Activated CD4-positive, alpha-beta T cell treated with anti-CD3 and anti-CD28 coated beads, Interleukin-2, amount 10 ng/mL, durations not matched to agents 7 days and 5 days (primary cell): ENCODE results near the gene CYP2U1. TPM values are rescaled to one million over a fixed set of nuclear protein-coding genes. Genes with fewer than 3 reads are reported as not detected.
A peak's percentile ranks its signal among the peaks of the same experiment; 100 is the strongest.
"Not testable (repeated sequence)": the region's sequence is repeated elsewhere in the genome, so short reads cannot be mapped to it uniquely, and the experiment has no call there.

Experiments used
- CTCF ChIA-PET: fragments of 350-600 bp; sonication (Branson Sonifier 250); formaldehyde crosslinking; loops from one replicate; lab custom pipeline; 2021; ENCODE audit warnings: antibody characterized with exemption; lab: Charles Lee
- POLR2A ChIA-PET: fragments of 350-600 bp; sonication (Branson Sonifier 250); formaldehyde crosslinking; loops from one replicate; lab custom pipeline; 2021; ENCODE audit warnings: antibody characterized with exemption; lab: Charles Lee
- DNase-seq: peaks from one replicate; pipeline ENCODE4 v3.0.0-alpha.2; 2020
- H3K27ac Mint-ChIP-seq: one replicate; pipeline ENCODE4 v1.8.0; 2021; ENCODE audit warnings: mild to moderate bottlenecking, moderate library complexity, mixed read lengths
- H3K27me3 Mint-ChIP-seq: one replicate; pipeline ENCODE4 v1.8.0; 2021; ENCODE audit warnings: mixed read lengths
- H3K36me3 Mint-ChIP-seq: one replicate; pipeline ENCODE4 v1.8.0; 2021; ENCODE audit warnings: low read depth, mixed read lengths
- H3K4me1 Mint-ChIP-seq: one replicate; pipeline ENCODE4 v1.8.0; 2021; ENCODE audit warnings: mixed read lengths
- H3K4me3 Mint-ChIP-seq: one replicate; pipeline ENCODE4 v1.8.0; 2021; ENCODE audit warnings: mild to moderate bottlenecking, moderate library complexity, mixed read lengths
- H3K9me3 Mint-ChIP-seq: one replicate; pipeline ENCODE4 v1.8.0; 2021; ENCODE audit warnings: mixed read lengths
- total RNA-seq, 2 experiments: library from RNA; stranded (reverse); gene quantifications; one replicate each; pipeline ENCODE4 v1.2.3, GENCODE V29; 2021

The CYP2U1 gene
- total RNA-seq, 2 experiments from 2014 or later, result 3.6 to 3.8 TPM

DNA sequence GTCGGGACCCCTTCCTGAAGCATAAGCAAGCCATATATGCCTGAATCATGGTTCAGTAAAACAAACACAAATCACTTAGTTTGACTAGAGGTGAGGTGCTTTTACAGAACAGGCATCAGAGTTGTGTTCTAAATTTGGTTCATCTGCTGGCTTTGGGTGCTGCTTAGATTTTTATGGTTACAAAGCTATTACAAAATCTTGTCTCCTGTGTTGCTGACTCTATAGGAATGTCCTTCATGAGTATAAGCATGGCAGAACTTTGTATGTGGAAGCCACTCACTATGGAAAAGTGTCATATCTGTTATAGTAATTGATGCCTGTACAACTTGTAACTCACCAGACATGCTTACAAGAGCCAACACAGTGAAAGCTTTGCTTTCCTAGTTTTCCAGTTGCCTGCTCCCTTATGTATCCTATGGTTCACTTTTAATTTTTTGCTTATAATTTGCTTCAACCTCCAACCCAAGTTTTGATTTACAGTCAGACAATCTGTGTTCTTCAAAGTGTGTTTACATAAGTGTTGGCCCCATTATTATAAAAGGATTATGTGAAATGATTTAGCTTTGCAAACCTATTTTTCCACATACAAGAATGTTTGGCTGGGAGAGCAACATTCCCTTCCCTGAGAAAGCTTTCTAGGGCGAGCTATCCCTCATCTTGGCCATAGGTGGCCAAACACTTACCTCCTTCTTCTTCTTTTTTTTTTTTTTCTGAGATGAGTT, 30.0 kb upstream of the CYP2U1 start:
- H3K36me3 Mint-ChIP-seq, result no peaks in the 10 kb centered on the region
- CTCF ChIA-PET, result interaction anchor here (0.6 kb wide), 1 partner anchor 57 kb away, joined by 4 read pairs; no protein-coding TSS in a partner anchor
- no peak overlapping the region for H3K4me3 Mint-ChIP-seq
- peaks cover 14% of the 10 kb centered on the region for H3K27me3 Mint-ChIP-seq
- no peak for DNase-seq
- H3K9me3 Mint-ChIP-seq, result peaks cover 6% of the 10 kb centered on the region
- POLR2A ChIA-PET, result no interaction called here
- H3K27ac Mint-ChIP-seq, result no peak overlapping the region
- H3K4me1 Mint-ChIP-seq, result peaks cover 3% of the 10 kb centered on the region

DNA sequence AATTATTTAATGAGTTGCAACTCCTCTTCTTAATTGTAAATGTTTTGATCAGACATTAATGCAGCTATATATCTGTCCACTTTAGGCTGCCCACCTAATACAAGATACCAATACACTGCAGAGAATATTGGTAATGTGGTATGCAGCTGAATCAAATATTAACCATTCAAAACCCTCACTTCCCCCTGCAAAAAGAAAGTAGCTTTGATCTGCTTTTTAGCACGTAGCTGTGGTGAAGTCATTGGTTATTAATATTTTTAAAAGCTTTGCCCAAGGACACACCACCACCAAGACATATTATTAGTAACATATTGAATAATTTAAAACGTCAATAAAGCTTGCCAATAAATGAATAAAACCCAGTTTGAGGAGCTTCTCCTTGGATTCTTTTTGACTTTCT, 28.6 kb upstream of the CYP2U1 start:
- Mint-ChIP-seq H3K27ac (no peak overlapping the region), H3K27me3 (peaks cover 12% of the 10 kb centered on the region), H3K4me1 (no peaks in the 10 kb centered on the region), H3K9me3 (peaks cover 6% of the 10 kb centered on the region), H3K4me3 (no peak overlapping the region), H3K36me3 (no peaks in the 10 kb centered on the region)
- no peak for DNase-seq
- ChIA-PET POLR2A (no interaction called here), CTCF (no interaction called here)

DNA sequence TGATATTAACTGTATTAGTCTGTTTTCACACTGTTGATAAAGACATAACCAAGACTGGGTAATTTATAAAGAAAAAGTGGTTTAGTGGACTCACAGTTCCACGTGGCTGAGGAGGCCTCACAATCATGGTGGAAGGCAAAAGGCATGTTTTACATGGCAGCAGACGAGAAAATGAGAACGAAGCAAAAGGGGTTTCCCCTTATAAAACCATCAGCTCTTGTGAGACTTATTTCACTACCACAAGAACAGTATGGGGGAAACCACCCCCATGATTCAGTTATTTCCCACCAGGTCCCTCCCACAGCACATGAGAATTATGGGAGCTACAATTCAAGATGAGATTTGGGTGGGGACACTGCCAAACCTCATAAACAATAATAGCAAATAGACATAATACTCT, 26.3 kb upstream of the CYP2U1 start:
- H3K27me3 Mint-ChIP-seq, H3K4me1 Mint-ChIP-seq, H3K4me3 Mint-ChIP-seq, POLR2A ChIA-PET, H3K36me3 Mint-ChIP-seq, H3K9me3 Mint-ChIP-seq, DNase-seq, CTCF ChIA-PET, H3K27ac Mint-ChIP-seq: not testable (repeated sequence)

DNA sequence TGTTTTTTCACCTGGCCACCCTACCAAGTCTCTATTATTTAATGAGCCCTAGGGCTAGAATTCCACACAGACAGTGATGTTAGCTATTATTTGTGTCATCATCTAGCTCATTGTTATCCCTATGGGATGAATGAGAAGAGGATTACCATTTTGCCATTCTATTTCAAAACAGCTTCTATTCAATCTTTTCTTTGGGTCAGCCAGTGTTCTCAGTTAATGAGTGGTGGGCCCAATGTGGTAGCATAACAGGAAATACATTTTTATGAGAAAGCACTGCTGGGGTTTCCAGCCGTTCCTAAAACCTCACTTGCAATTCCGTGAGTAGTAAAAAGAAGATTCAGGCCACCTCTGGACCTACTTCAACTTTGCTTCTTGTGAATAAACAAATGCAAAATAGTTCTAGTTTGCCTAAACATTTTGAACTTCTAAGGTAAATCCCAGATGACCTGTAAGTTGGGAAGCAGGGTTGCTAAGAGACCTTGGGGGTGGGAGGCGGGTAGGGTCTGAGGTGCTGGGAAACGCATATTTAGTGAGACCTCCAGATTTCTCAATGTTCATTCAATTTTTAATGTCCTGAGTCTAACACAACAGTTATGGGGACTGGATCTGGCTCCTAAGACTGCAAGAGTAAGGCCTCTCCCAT, 24.8 kb upstream of the CYP2U1 start:
- H3K4me3 Mint-ChIP-seq, result no peak overlapping the region
- H3K36me3 Mint-ChIP-seq, result no peaks in the 10 kb centered on the region
- H3K27me3 Mint-ChIP-seq, result peaks cover 2% of the 10 kb centered on the region
- no peak overlapping the region for H3K27ac Mint-ChIP-seq
- no peak for DNase-seq
- ChIA-PET CTCF (no interaction called here), POLR2A (no interaction called here)
- no peaks in the 10 kb centered on the region for H3K4me1 Mint-ChIP-seq
- peaks cover 6% of the 10 kb centered on the region for H3K9me3 Mint-ChIP-seq

DNA sequence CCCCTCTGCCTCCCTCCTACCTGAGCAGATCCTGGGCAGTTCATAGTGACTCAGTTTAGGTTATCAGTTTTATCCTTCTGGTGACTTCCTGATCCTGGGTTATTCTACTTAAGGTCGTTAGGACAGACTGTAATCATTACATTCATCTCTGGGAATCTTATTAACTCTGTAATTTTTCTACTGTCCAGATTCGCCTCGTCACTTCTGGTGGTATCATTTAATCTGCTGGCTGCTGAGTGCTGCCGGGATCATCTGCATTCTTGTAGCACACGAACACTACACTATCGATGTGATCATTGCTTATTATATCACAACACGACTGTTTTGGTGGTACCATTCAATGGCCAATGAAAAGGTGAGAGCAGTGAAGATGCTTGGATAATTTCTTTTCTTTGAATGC, 23.0 kb upstream of the CYP2U1 start:
- H3K36me3 Mint-ChIP-seq, result no peaks in the 10 kb centered on the region
- CTCF ChIA-PET, result interaction anchor here (1.3 kb wide), 1 partner anchor 23 kb away, joined by 3 read pairs; the partner anchor contains the start of gene CYP2U1
- POLR2A ChIA-PET, result no interaction called here
- peaks cover 4% of the 10 kb centered on the region for H3K27me3 Mint-ChIP-seq
- no peak overlapping the region for H3K27ac Mint-ChIP-seq
- peaks cover 2% of the 10 kb centered on the region for H3K4me1 Mint-ChIP-seq
- peaks cover 6% of the 10 kb centered on the region for H3K9me3 Mint-ChIP-seq
- H3K4me3 Mint-ChIP-seq, result no peak overlapping the region
- no peak for DNase-seq

DNA sequence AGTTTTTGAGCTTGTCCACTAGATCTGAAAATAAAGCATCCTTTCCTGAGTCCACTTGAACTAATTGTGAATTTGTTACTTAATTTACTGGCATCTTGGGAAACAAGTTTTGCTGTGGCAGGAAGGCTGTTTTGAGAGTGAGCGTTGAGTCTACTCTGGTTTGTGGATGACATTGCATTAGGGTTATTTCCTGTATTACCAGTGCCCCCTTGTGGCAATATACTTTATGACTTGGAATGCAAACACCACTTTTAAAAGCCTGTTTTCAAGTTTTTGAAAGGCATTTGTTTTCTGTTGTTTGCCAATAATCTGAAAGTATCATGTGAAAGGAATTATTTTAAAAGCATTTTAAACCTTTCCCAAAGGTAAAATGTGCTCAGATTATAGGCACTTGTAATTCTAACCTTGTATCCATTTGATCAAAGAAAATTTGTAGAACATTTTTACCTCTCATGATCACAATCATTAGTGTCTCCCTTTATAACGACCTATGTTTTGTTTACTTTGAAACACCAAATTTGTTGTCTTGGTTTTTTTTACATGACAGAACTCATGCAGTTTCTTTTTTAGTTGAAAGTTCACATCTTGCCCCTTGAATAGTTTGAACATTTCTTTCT, 18.0 kb upstream of the CYP2U1 start:
- DNase-seq, result peak; percentile 68
- Mint-ChIP-seq H3K4me3 (no peak overlapping the region), H3K27ac (no peak overlapping the region), H3K4me1 (peaks cover 2% of the 10 kb centered on the region), H3K9me3 (no peaks in the 10 kb centered on the region), H3K36me3 (no peaks in the 10 kb centered on the region), H3K27me3 (peaks cover 3% of the 10 kb centered on the region)
- ChIA-PET CTCF (no interaction called here), POLR2A (no interaction called here)

DNA sequence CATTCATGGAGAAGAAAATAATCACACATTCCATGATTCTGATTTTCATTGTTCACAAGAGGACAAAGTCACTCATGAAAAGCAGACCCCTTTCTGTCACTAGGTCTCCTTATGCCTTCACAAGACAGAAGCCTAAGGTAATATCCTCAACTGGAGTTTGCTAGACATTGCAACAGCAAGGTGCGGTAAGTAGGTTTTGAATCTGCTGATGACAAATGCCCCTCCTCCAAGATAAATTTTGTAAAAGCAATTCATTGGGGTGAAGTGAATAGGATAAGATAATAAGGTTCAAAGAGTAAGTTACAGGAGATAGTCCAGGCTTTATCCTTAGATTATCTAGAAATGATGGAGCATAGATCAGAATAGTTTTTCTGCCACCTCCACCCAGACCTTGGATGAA, 16.1 kb upstream of the CYP2U1 start:
- Mint-ChIP-seq H3K4me1 (peaks cover 2% of the 10 kb centered on the region), H3K27me3 (peaks cover 10% of the 10 kb centered on the region), H3K9me3 (peaks cover 7% of the 10 kb centered on the region), H3K36me3 (peaks cover 2% of the 10 kb centered on the region), H3K27ac (no peak overlapping the region), H3K4me3 (no peak overlapping the region)
- CTCF ChIA-PET, result no interaction called here
- DNase-seq, result no peak
- POLR2A ChIA-PET, result no interaction called here

DNA sequence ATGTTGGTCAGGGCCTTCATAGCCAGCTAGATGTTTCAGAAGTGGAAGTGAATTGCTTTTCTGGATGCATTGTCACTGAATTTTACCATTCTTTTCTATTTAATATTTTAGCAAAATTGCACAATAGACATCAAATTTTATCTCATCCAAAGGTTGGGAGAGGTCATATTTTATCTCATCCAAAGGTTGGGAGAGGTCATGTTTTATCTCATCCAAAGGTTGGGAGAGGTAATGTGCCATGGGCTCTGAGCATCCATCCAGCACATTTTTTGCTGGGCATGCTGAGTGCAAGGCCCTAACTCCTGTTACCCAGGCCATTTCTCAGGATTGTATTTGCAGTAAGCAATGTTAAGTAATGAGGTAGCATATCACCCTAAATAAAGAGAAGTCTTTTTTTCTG, 14.7 kb upstream of the CYP2U1 start:
- H3K9me3 Mint-ChIP-seq, result peaks cover 7% of the 10 kb centered on the region
- peaks cover 2% of the 10 kb centered on the region for H3K36me3 Mint-ChIP-seq
- POLR2A ChIA-PET, result no interaction called here
- peaks cover 2% of the 10 kb centered on the region for H3K4me1 Mint-ChIP-seq
- no peak overlapping the region for H3K4me3 Mint-ChIP-seq
- no peak overlapping the region for H3K27ac Mint-ChIP-seq
- H3K27me3 Mint-ChIP-seq, result peaks cover 14% of the 10 kb centered on the region
- DNase-seq, result no peak
- CTCF ChIA-PET, result no interaction called here

DNA sequence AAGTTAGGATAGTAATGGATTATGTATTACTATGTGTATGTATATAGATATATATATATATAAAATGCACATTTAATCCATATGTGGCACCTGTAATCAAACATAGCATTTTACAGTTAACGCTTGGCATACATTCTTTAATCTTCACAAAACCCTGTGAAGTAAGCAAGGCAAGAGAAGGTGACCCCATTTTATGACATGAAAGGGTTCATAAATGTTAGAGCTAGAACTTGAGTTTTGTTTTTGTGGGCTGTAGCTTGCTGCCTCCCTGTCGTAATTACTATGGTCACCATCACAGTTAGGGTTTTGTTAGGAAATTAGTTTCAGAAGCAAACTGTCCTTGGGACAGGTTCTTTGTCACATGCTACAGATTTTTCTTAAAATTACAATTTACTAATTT, 13.8 kb upstream of the CYP2U1 start:
- no peak overlapping the region for H3K27ac Mint-ChIP-seq

DNA sequence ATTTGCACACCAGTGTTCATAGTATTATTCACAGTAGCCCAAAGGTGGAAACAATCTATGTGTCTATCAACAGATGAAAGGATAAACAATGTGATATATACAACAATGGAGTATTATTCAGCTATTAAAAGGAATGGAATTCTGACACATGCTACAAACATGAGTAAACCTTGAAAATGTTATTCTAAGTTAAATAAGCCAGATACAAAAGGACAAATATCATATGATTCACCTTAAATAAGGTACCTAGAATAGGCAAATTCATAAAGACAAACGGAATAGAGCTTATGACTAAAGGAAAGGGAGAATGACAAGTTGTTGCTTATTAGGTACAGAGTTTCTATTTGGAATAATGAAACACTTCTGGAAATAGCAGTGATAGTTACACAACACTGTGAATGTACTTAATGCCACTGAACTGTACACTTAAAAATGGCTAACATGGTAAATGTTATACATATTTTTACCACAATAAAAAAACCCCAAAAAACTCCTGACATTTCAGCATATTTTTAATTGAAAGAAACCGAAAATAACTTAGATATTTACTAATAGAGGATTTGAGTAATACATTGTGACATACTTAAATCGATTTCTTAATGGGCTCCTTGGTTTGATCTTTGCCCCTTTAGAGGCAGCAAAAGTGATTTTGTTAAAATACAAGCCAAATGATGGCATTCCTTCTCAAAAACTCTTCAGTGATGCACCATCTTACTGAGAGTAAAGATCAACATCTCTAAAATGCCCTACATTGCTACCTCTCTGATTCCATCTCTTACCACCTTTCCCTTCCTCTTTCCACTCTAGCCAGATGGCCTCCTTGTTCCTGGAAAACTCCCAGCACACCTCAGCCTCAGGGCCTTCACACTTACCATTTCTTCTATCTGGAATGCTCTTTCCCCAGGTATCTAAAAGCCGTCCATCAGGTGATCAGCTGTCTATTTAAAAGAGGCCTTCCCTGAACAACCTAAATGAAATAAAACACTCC, 8.6 kb upstream of the CYP2U1 start:
- peaks cover 2% of the 10 kb centered on the region for H3K36me3 Mint-ChIP-seq
- ChIA-PET CTCF (no interaction called here), POLR2A (no interaction called here)
- H3K4me3 Mint-ChIP-seq, result no peak overlapping the region
- no peaks in the 10 kb centered on the region for H3K4me1 Mint-ChIP-seq
- H3K27me3 Mint-ChIP-seq, result peaks cover 17% of the 10 kb centered on the region
- H3K9me3 Mint-ChIP-seq, result peaks cover 7% of the 10 kb centered on the region
- no peak for DNase-seq
- H3K27ac Mint-ChIP-seq, result no peak overlapping the region

More for the DNA sequence above, 13.8 kb upstream of the CYP2U1 start:
- ChIA-PET POLR2A (no interaction called here), CTCF (no interaction called here)
- H3K4me3 Mint-ChIP-seq, result no peak overlapping the region
- peaks cover 19% of the 10 kb centered on the region for H3K27me3 Mint-ChIP-seq
- H3K9me3 Mint-ChIP-seq, result peaks cover 7% of the 10 kb centered on the region
- no peak for DNase-seq
- H3K4me1 Mint-ChIP-seq, result peaks cover 2% of the 10 kb centered on the region
- peaks cover 2% of the 10 kb centered on the region for H3K36me3 Mint-ChIP-seq

DNA sequence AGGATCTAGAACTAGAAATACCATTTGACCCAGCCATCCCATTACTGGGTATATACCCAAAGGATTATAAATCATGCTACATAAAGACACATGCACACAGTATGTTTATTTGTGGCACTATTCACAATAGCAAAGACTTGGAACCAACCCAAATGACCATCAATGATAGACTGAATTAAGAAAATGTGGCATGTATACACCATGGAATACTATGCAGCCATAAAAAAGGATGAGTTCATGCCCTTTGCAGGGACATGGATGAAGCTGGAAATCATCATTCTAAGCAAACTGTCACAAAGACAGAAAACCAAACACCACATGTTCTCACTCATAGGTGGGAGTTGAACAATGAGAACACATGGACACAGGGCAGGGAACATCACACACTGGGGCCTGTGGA, 5.6 kb upstream of the CYP2U1 start:
- H3K9me3 Mint-ChIP-seq, H3K4me3 Mint-ChIP-seq, POLR2A ChIA-PET, CTCF ChIA-PET, H3K36me3 Mint-ChIP-seq, H3K27ac Mint-ChIP-seq, H3K27me3 Mint-ChIP-seq, H3K4me1 Mint-ChIP-seq, DNase-seq: not testable (repeated sequence)

DNA sequence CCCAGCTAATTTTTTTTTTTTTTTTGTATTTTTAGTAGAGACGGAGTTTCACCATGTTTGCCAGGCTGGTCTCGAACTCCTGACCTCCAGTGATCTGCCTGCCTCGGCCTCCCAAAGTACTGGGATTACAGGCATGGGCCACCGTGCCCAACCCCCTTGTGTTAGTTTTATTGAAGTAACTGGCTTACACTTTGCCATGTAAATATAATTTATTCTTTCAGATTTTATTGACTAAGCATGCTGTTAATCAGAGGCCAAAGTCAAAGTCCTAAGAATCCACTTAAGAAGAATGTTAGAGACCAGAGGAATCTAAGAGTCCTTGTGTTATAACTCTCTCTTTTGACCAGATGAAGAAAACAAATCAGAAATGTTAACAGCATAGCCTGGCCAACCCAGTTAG, 4.5 kb upstream of the CYP2U1 start:
- H3K9me3 Mint-ChIP-seq, H3K27ac Mint-ChIP-seq, H3K36me3 Mint-ChIP-seq, H3K27me3 Mint-ChIP-seq, H3K4me1 Mint-ChIP-seq, CTCF ChIA-PET, H3K4me3 Mint-ChIP-seq, POLR2A ChIA-PET, DNase-seq: not testable (repeated sequence)
